AG08396 (cell line): ENCODE data around the gene IL17REL.

Source experiments
- DNase-seq: peaks from one replicate; pipeline ENCODE4 v3.0.0; 2012; ENCODE audit warnings: low spot score, mixed read lengths

Gene IL17REL

GRCh38 chr22:50022171-50022819 is 9.7 kb upstream of the IL17REL start:
- DNase-seq: no peak

GRCh38 chr22:50020606-50021005 is 8.0 kb upstream of the IL17REL start:
- no peak for DNase-seq

- no peak for DNase-seq
These were observed 6.8 kb upstream of the IL17REL start for GRCh38 chr22:50019316-50019715.

GRCh38 chr22:50018608-50019285 is 6.2 kb upstream of the IL17REL start:
- DNase-seq: no peak

- no peak for DNase-seq
These were observed 5.2 kb upstream of the IL17REL start for GRCh38 chr22:50017701-50018224.

GRCh38 chr22:50016988-50017700 is 4.6 kb upstream of the IL17REL start:
- no peak for DNase-seq

GRCh38 chr22:50016308-50016987 is 3.9 kb upstream of the IL17REL start:
- DNase-seq: no peak

GRCh38 chr22:50015451-50016307 is 3.1 kb upstream of the IL17REL start:
- DNase-seq: no peak

- DNase-seq: no peak
These were observed 2.3 kb upstream of the IL17REL start for GRCh38 chr22:50014655-50015401.

GRCh38 chr22:50014053-50014501 is 1.5 kb upstream of the IL17REL start:
- DNase-seq: no peak

GRCh38 chr22:50011447-50012210 is 936 bp downstream of the IL17REL start:
- DNase-seq: no peak

GRCh38 chr22:50010676-50011446 is 1.7 kb downstream of the IL17REL start:
- DNase-seq: no peak

- no peak for DNase-seq
These were observed 2.5 kb downstream of the IL17REL start for GRCh38 chr22:50009765-50010675.

- no peak for DNase-seq
These were observed 3.3 kb downstream of the IL17REL start for GRCh38 chr22:50009251-50009650.

GRCh38 chr22:50008151-50009040 is 4.2 kb downstream of the IL17REL start:
- no peak for DNase-seq

GRCh38 chr22:50007057-50007511 is 5.5 kb downstream of the IL17REL start:
- DNase-seq: no peak

GRCh38 chr22:50004918-50005317 is 7.6 kb downstream of the IL17REL start:
- no peak for DNase-seq
